ENCODE data around the gene SMNDC1. TPM values are rescaled to one million over a fixed set of nuclear protein-coding genes. Genes with fewer than 3 reads are reported as not detected.

The SMNDC1 gene
- total and polyA plus RNA-seq, 2 of the 4 experiments (the other 2 are of a cell fraction): 3.9 to 15.1 TPM

GRCh38 chr10:110324805-110325280 lies 20.1 kb upstream of the SMNDC1 start:
- Histone ChIP-seq H3K4me2 (ENCODE audit: low read depth, low read length) (no peak overlapping the region), H3K9ac (ENCODE audit: low read depth, low read length) (no peak overlapping the region), H4K8ac (ENCODE audit: low read depth in 2 of 2, low read length in 2 of 2) (peak overlapping the region in 1 of 2 experiments; percentile 34; a peak in 2 of 4 replicates), H3K27me3 (ENCODE audit: control insufficient read depth, insufficient read depth, low read length) (no peaks in the 10 kb centered on the region), H3K18ac (ENCODE audit: low read depth, low read length) (peak overlapping the region; percentile 46; the same call in 1 of the 2 replicates), H3K27ac (ENCODE audit: insufficient read depth, low read length) (no peak overlapping the region), H3K9me1 (ENCODE audit: insufficient read depth, low read length) (peaks cover 21% of the 10 kb centered on the region), H2AK5ac (ENCODE audit: low read depth, low read length) (peak overlapping the region; percentile 46; the same call in 1 of the 2 replicates), H3K14ac (replicated peaks; ENCODE audit: low read depth, low read length) (no peak overlapping the region), H3K4ac (ENCODE audit: low read depth, low read length) (peak overlapping the region; percentile 33; the same call in 1 of the 2 replicates), H2BK5ac (ENCODE audit: low read depth, low read length, poor library complexity, severe bottlenecking) (peak overlapping the region; percentile 19), H4K5ac (ENCODE audit: low read depth, low read length) (peak overlapping the region; percentile 55; the same call in 1 of the 2 replicates), H3K23ac (ENCODE audit: low read depth, low read length) (no peak overlapping the region), H3K56ac (ENCODE audit: extremely low read depth, insufficient read depth, low read length) (no peak overlapping the region), H3K36me3 (ENCODE audit: control insufficient read depth, insufficient read depth, low read length) (no peaks in the 10 kb centered on the region), H3K9me3 (ENCODE audit: control insufficient read depth, insufficient read depth, low read length) (peaks cover 6% of the 10 kb centered on the region; the same call in 1 of the 2 replicates), H2AFZ (replicated peaks; ENCODE audit: low read length, poor library complexity) (no peak overlapping the region), H2BK20ac (ENCODE audit: low read depth, low read length) (peak overlapping the region; percentile 74; the same call in 1 of the 2 replicates), H2BK120ac (ENCODE audit: low read depth, low read length) (peak overlapping the region; percentile 36; the same call in 1 of the 2 replicates), H2BK15ac (ENCODE audit: low read depth, low read length) (peak overlapping the region; percentile 23; the same call in 2 of the 3 replicates), H2AK9ac (replicated peaks; ENCODE audit: low read depth, low read length, poor library complexity) (no peak overlapping the region), H3K4me3 (ENCODE audit: insufficient read depth, low read depth, low read length) (no peak overlapping the region), H4K91ac (ENCODE audit: insufficient read depth, low read depth, low read length) (no peak overlapping the region), H3K79me1 (ENCODE audit: low read depth in 1 of 2, low read length in 2 of 2) (no peaks in the 10 kb centered on the region), H4K20me1 (ENCODE audit: insufficient read depth, low read length) (peaks cover 5% of the 10 kb centered on the region; the same call in 1 of the 2 replicates), H3K4me1 (ENCODE audit: control insufficient read depth, insufficient read depth, low read length) (peaks cover 24% of the 10 kb centered on the region)
- POLR2A ChIA-PET (ENCODE audit: unreplicated experiment): no interaction called here
- no TSS peak for BruUV-seq (replicated peaks)
- dilution Hi-C loops (cut with HindIII; ENCODE audit: low sequenced_read_pairs, unreplicated experiment): no loop called here
- TF ChIP-seq CEBPB (IDR thresholded peaks at IDR 0.05; ENCODE audit: low read depth, low read length) (no peak), SMC3 (IDR thresholded peaks at IDR 0.05; ENCODE audit: low read depth, low read length) (no peak), FOS (IDR thresholded peaks at IDR 0.05; ENCODE audit: low read depth, low read length) (no peak), CHD1 (IDR thresholded peaks at IDR 0.05; ENCODE audit: low read depth, low read length) (no peak), MXI1 (IDR thresholded peaks at IDR 0.05; ENCODE audit: borderline replicate concordance, low read depth, low read length) (no peak), USF2 (IDR thresholded peaks at IDR 0.05; ENCODE audit: low read depth, low read length) (no peak), ELK1 (IDR thresholded peaks at IDR 0.05; ENCODE audit: borderline replicate concordance, low read depth, low read length) (no peak), BHLHE40 (IDR thresholded peaks at IDR 0.05; ENCODE audit: low read depth, low read length) (no peak), RFX5 (IDR thresholded peaks at IDR 0.05; ENCODE audit: low read depth, low read length) (no peak), RCOR1 (IDR thresholded peaks at IDR 0.05; ENCODE audit: insufficient replicate concordance, low read length) (no peak), RAD21 (IDR thresholded peaks at IDR 0.05; ENCODE audit: low read length) (no peak), CTCF (conservative IDR thresholded peaks at IDR 0.05; ENCODE audit: low read depth, low read length) (no peak), POLR2A (IDR thresholded peaks at IDR 0.05; ENCODE audit: low read depth, low read length) (no peak), NFE2L2 (IDR thresholded peaks at IDR 0.05; ENCODE audit: low read depth, low read length) (no peak), MAFK (IDR thresholded peaks at IDR 0.05; ENCODE audit: low read depth, low read length) (no peak), MAZ (IDR thresholded peaks at IDR 0.05; ENCODE audit: borderline replicate concordance, low read depth, low read length) (no peak)
- in situ Hi-C loops (cut with MboI; ENCODE audit: low sequenced_read_pairs): loop anchor here (25.0 kb wide), 1 partner anchor 1812 kb away; no protein-coding TSS in a partner anchor
- 100% methylated on average over 1 of the region's 3 CpGs; no CpG with 5 or more reads in 1 of the 2 experiments for WGBS, 2 experiments (ENCODE audit: extremely low coverage in 2 of 2, insufficient read length in 1 of 2)
- intact Hi-C loops (cut with micrococcal nuclease): no loop called here
- peak; percentile 58 for DNase-seq
- ATAC-seq (ENCODE audit: low read depth): no peak
- CTCF ChIA-PET: interaction anchor here (1.3 to 1.6 kb wide), 2 partner anchors 10 to 30 kb away, joined by 4 to 6 read pairs; no protein-coding TSS in a partner anchor
